ENCODE data around the gene OCIAD2. TPM values are rescaled to one million over a fixed set of nuclear protein-coding genes. Genes with fewer than 3 reads are reported as not detected.
"Not testable (repeated sequence)": the region's sequence is repeated elsewhere in the genome, so short reads cannot be mapped to it uniquely, and the experiment has no call there.

OCIAD2 gene
- polyA plus RNA-seq: 10 to 100 TPM; 18.7 to 31.8 (median 19.8) TPM

- 7 to 11% (median 7%) methylated on average over 50 to 65 of the region's 65 CpGs for WGBS, 3 donors
- H3K27ac ChIP-seq (ENCODE audit: low read depth, low read length): no peak within 1 kb of the TSS
Observed at GRCh38 chr4:48906206-48907173, at the start of gene OCIAD2. OCIAD2 (minus strand) TSS chr4:48906774; CDS start chr4:48904549, 2,225 bp downstream.

- H3K27ac ChIP-seq (ENCODE audit: low read depth, low read length): no peak overlapping the region
- 85 to 89% (median 86%) methylated on average over 2 of the region's 2 CpGs for WGBS, 3 donors
Observed at GRCh38 chr4:48954314-48954713, 47.7 kb upstream of the OCIAD2 start.

GRCh38 chr4:48949518-48950219 lies 43.1 kb upstream of the OCIAD2 start:
- no peak overlapping the region for H3K27ac ChIP-seq (ENCODE audit: low read depth, low read length)
- WGBS, 3 donors: 69 to 81% (median 76%) methylated on average over 4 of the region's 4 CpGs

GRCh38 chr4:48949086-48949485 lies 42.5 kb upstream of the OCIAD2 start:
- no peak overlapping the region for H3K27ac ChIP-seq (ENCODE audit: low read depth, low read length)

GRCh38 chr4:48947731-48948130 lies 41.2 kb upstream of the OCIAD2 start:
- H3K27ac ChIP-seq (ENCODE audit: low read depth, low read length): no peak overlapping the region
- 84 to 94% (median 93%) methylated on average over 1 of the region's 1 CpG for WGBS, 3 donors

GRCh38 chr4:48945981-48946380 lies 39.4 kb upstream of the OCIAD2 start:
- H3K27ac ChIP-seq (ENCODE audit: low read depth, low read length): no peak overlapping the region
- WGBS, 3 donors: 41 to 69% (median 49%) methylated on average over 2 of the region's 2 CpGs

GRCh38 chr4:48944756-48945241 lies 38.2 kb upstream of the OCIAD2 start:
- 66 to 72% (median 67%) methylated on average over 6 of the region's 6 CpGs for WGBS, 3 donors
- no peak overlapping the region for H3K27ac ChIP-seq (ENCODE audit: low read depth, low read length)

GRCh38 chr4:48944252-48944651 lies 37.7 kb upstream of the OCIAD2 start:
- H3K27ac ChIP-seq (ENCODE audit: low read depth, low read length): no peak overlapping the region
- WGBS, 3 donors: 77 to 93% (median 88%) methylated on average over 8 of the region's 8 CpGs

GRCh38 chr4:48943387-48943786 lies 36.8 kb upstream of the OCIAD2 start:
- 47 to 67% (median 67%) methylated on average over 1 of the region's 1 CpG for WGBS, 3 donors
- no peak overlapping the region for H3K27ac ChIP-seq (ENCODE audit: low read depth, low read length)

- H3K27ac ChIP-seq (ENCODE audit: low read depth, low read length): no peak overlapping the region
Observed at GRCh38 chr4:48939785-48940184, 33.2 kb upstream of the OCIAD2 start.

- WGBS, 3 donors: 78 to 81% (median 80%) methylated on average over 3 of the region's 3 CpGs
- no peak overlapping the region for H3K27ac ChIP-seq (ENCODE audit: low read depth, low read length)
Observed at GRCh38 chr4:48938831-48939230, 32.3 kb upstream of the OCIAD2 start.

GRCh38 chr4:48937033-48937432 lies 30.5 kb upstream of the OCIAD2 start:
- H3K27ac ChIP-seq (ENCODE audit: low read depth, low read length): no peak overlapping the region
- WGBS, 3 donors: 78 to 87% (median 81%) methylated on average over 2 of the region's 2 CpGs

- no peak overlapping the region for H3K27ac ChIP-seq (ENCODE audit: low read depth, low read length)
- WGBS, 3 donors: 88 to 93% (median 89%) methylated on average over 2 of the region's 2 CpGs
Observed at GRCh38 chr4:48931459-48931858, 24.9 kb upstream of the OCIAD2 start.

GRCh38 chr4:48930654-48931053 lies 24.1 kb upstream of the OCIAD2 start:
- 79 to 85% (median 84%) methylated on average over 4 of the region's 4 CpGs for WGBS, 3 donors
- H3K27ac ChIP-seq (ENCODE audit: low read depth, low read length): no peak overlapping the region

- WGBS, 3 donors: 92 to 95% (median 92%) methylated on average over 4 of the region's 4 CpGs
- H3K27ac ChIP-seq (ENCODE audit: low read depth, low read length): no peak overlapping the region
Observed at GRCh38 chr4:48924416-48924815, 17.8 kb upstream of the OCIAD2 start.

GRCh38 chr4:48923065-48923464 lies 16.5 kb upstream of the OCIAD2 start:
- WGBS, 3 donors: 78 to 88% (median 84%) methylated on average over 4 to 6 of the region's 7 CpGs

GRCh38 chr4:48914311-48914710 lies 7.7 kb upstream of the OCIAD2 start:
- 85 to 88% (median 87%) methylated on average over 3 of the region's 3 CpGs for WGBS, 3 donors
- no peak overlapping the region for H3K27ac ChIP-seq (ENCODE audit: low read depth, low read length)

More at GRCh38 chr4:48923065-48923464, 16.5 kb upstream of the OCIAD2 start:
- H3K27ac ChIP-seq (ENCODE audit: low read depth, low read length): not testable (repeated sequence)

- 87 to 89% (median 88%) methylated on average over 6 of the region's 6 CpGs for WGBS, 3 donors
- no peak overlapping the region for H3K27ac ChIP-seq (ENCODE audit: low read depth, low read length)
Observed at GRCh38 chr4:48913346-48913745, 6.8 kb upstream of the OCIAD2 start.

GRCh38 chr4:48912349-48912748 lies 5.8 kb upstream of the OCIAD2 start:
- 90 to 94% (median 94%) methylated on average over 2 of the region's 2 CpGs for WGBS, 3 donors
- H3K27ac ChIP-seq (ENCODE audit: low read depth, low read length): no peak overlapping the region

Data from adipose tissue (tissue), 3 donors.